Uterus (tissue), 4 donors: Measurements from ENCODE around the gene SLC6A9. TPM values are rescaled to one million over a fixed set of nuclear protein-coding genes. Genes with fewer than 3 reads are reported as not detected.

ENCODE experiments used
- DNase-seq, 2 donors: peaks; one replicate each; pipeline ENCODE4 v3.0.0-alpha.2; 2019 to 2020
- H3K27ac ChIP-seq, 2 donors: fragments of 200-600 bp; sonication (generic); 1 replicate in 1 of 2; 2 replicates in 1 of 2; pipeline ENCODE4 v1.5.1; 2016 to 2018
- H3K27me3 ChIP-seq, 2 donors: fragments of 200-600 bp; sonication (generic); one replicate each; pipeline ENCODE4 v1.5.1; 2018 to 2019; ENCODE audit warnings: control low read depth in 1 of 2
- H3K36me3 ChIP-seq, 2 donors: fragments of 200-600 bp; sonication (generic); one replicate each; pipeline ENCODE4 v1.5.1; 2019; ENCODE audit warnings: control low read depth in 1 of 2
- H3K4me1 ChIP-seq, 2 donors: fragments of 200-600 bp; sonication (generic); one replicate each; pipeline ENCODE4 v1.5.1; 2018 to 2019; ENCODE audit warnings: control low read depth in 1 of 2
- H3K4me3 ChIP-seq, 2 donors: fragments of 200-600 bp; sonication (generic); 1 replicate in 1 of 2; 2 replicates in 1 of 2; pipeline ENCODE4 v1.5.1; 2018 to 2019; ENCODE audit warnings: mild to moderate bottlenecking in 1 of 2
- H3K9me3 ChIP-seq, 2 donors: fragments of 200-600 bp; sonication (generic); one replicate each; pipeline ENCODE4 v1.5.1; 2019; ENCODE audit warnings: control low read depth in 1 of 2
- POLR2A ChIP-seq, 2 donors: fragments of 450-650 bp; IDR thresholded peaks; one replicate each; pipeline ENCODE4 v1.6.1; 2016; ENCODE audit warnings: antibody characterized with exemption in 2 of 2, mild to moderate bottlenecking in 1 of 2, moderate library complexity in 1 of 2
- intact Hi-C: fragments of 100-400 bp; cut with DNase I; formaldehyde crosslinking; loops from one replicate; pipeline ENCODE4 v1.15.1; 2023; ENCODE audit warnings: low total_unique reads
- total RNA-seq, 4 donors: library from RNA; depleted of rRNA in 3 of 4; stranded (reverse); fragments of >200 nt in 3 of 4; gene quantifications; one replicate each; pipeline versions ENCODE4 v1.1.0 to v1.2.4, GENCODE V29; 2014 to 2023
- TF ChIP-seq, protein P1 (sequence below), 4 experiments: fragments of 200-600 bp in 2 of 4; fragments of 450-650 bp in 2 of 4; sonication (generic) in 2 of 4; IDR thresholded peaks; one replicate each; pipeline ENCODE4 v1.5.1; 2016 to 2019; ENCODE audit warnings: antibody characterized with exemption in 4 of 4, mild to moderate bottlenecking in 2 of 4, moderate library complexity in 1 of 4
- donor health status: DM: yes; HTN: yes; CAD: no.

SLC6A9 gene
- total RNA-seq, 4 donors from 2014 or later, result 4.6 to 30.9 (median 17.4) TPM

DNA sequence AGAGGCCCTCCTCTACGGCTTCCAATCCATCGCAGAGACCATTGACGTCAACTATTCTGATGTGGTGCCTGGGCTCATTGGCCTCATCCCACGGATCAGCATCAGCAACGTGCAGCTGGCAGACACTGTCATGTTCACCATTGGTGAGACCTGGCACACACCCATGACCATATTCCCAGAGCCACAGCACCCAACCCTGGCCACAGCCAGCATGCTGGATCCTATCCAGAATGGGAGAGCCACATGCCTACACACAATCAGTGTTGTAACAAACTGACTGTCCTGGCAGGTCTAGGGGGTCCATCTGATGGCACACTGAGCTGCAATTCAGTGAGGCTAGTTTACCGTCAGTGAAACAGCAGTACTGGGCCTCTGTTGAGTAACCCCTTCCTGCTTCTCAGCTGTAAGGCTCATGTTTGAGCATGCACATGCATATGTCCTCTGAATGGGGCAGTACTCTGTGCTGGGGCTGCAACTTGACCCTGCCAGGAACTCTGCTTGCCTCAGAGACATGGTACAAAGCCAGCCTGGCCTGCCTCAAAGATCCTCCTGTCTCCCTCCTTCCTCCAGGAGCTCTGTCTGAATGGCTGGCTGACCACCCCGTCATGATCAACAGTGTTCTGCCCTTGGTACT lies 73.7 kb downstream of the SLC6A9 start:
- H3K36me3 ChIP-seq, result no peaks in the 10 kb centered on the region
- TF ChIP-seq, protein P1, sequence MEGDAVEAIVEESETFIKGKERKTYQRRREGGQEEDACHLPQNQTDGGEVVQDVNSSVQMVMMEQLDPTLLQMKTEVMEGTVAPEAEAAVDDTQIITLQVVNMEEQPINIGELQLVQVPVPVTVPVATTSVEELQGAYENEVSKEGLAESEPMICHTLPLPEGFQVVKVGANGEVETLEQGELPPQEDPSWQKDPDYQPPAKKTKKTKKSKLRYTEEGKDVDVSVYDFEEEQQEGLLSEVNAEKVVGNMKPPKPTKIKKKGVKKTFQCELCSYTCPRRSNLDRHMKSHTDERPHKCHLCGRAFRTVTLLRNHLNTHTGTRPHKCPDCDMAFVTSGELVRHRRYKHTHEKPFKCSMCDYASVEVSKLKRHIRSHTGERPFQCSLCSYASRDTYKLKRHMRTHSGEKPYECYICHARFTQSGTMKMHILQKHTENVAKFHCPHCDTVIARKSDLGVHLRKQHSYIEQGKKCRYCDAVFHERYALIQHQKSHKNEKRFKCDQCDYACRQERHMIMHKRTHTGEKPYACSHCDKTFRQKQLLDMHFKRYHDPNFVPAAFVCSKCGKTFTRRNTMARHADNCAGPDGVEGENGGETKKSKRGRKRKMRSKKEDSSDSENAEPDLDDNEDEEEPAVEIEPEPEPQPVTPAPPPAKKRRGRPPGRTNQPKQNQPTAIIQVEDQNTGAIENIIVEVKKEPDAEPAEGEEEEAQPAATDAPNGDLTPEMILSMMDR (IDR thresholded peaks at IDR 0.05), result no peak
- TF ChIP-seq POLR2A (IDR thresholded peaks at IDR 0.05), result no peak
- intact Hi-C loops, result no loop called here

DNA sequence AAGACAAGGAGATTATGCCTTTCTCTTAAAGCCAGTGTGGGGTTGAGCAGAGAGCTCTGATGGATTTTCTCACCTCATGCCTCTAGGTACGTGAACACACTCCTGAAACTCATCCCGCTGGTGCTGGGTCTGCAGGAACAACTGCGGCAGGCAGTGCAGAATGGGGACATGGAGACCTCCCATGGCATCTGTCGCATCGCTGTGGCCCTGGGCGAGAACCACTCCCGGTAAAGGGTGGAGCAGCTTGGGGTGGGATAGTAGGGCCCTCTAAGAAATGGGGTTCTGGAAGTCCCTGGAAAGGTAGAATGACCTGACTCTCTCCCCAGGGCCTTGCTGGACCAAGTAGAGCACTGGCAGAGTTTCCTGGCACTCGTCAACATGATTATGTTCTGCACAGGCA lies 75.0 kb downstream of the SLC6A9 start:
- no peak overlapping the region for H3K27ac ChIP-seq
- no peaks in the 10 kb centered on the region for H3K27me3 ChIP-seq
- H3K4me3 ChIP-seq, result no peak overlapping the region
- intact Hi-C loops, result no loop called here
- H3K4me1 ChIP-seq, result no peaks in the 10 kb centered on the region
- DNase-seq, result no peak
- no peaks in the 10 kb centered on the region for H3K36me3 ChIP-seq
- no peaks in the 10 kb centered on the region for H3K9me3 ChIP-seq
- TF ChIP-seq POLR2A (IDR thresholded peaks at IDR 0.05), result no peak
- TF ChIP-seq, protein P1 (IDR thresholded peaks at IDR 0.05), result no peak

More for the DNA sequence above, 73.7 kb downstream of the SLC6A9 start:
- no peak overlapping the region for H3K4me3 ChIP-seq
- no peaks in the 10 kb centered on the region for H3K9me3 ChIP-seq
- no peak overlapping the region for H3K27ac ChIP-seq
- no peak for DNase-seq
- no peaks in the 10 kb centered on the region for H3K27me3 ChIP-seq
- H3K4me1 ChIP-seq, result no peaks in the 10 kb centered on the region

DNA sequence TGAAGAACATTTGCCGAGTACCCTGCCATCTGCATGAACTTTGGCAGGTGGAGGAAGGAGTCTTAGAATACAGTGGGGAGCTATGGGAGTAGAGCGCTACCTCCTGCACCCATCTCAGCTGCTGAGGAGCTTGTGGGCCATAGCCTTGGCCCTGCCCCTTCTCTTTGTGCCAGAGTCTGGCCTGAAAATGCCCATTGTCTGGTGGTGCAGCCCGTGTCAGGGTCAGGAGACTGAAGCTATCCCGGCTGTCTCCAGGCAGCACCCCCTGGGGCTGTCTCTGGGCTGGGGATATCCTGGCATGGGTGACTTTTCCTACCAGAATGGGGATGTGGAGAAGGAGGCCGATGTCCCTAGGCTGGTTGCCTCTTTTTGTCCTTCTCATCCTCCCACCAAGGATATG lies 77.2 kb downstream of the SLC6A9 start:
- TF ChIP-seq POLR2A (IDR thresholded peaks at IDR 0.05), result no peak
- TF ChIP-seq, protein P1 (IDR thresholded peaks at IDR 0.05), result no peak
- no peak for DNase-seq
- Histone ChIP-seq H3K27me3 (no peaks in the 10 kb centered on the region), H3K36me3 (no peaks in the 10 kb centered on the region), H3K4me1 (no peaks in the 10 kb centered on the region), H3K27ac (no peak overlapping the region), H3K4me3 (no peak overlapping the region), H3K9me3 (no peaks in the 10 kb centered on the region)
- intact Hi-C loops, result no loop called here

DNA sequence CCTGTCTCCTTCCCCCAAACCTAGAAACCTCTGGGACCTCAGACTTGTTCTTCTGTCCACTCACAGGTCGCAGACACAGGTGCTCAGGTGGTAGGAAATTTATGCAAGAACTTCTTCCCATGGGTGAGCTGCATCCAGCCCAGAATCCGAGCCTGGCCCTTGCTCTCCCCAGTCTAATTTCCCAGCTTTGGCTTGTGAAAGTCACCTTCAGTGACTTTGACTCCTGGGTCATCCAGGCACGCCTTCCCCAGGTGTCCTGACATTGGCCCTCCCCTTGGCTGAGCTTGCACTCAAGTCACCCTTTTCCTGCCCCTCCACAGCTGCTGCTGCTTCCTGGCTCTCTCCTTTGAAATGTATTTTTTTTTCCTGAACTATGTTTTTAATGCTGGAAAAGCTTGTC lies 77.9 kb downstream of the SLC6A9 start:
- H3K4me3 ChIP-seq, result no peak overlapping the region
- TF ChIP-seq, protein P1 (IDR thresholded peaks at IDR 0.05), result no peak
- no peak for TF ChIP-seq POLR2A (IDR thresholded peaks at IDR 0.05)
- H3K9me3 ChIP-seq, result no peaks in the 10 kb centered on the region
- H3K27ac ChIP-seq, result no peak overlapping the region
- no peaks in the 10 kb centered on the region for H3K36me3 ChIP-seq
- no peak for DNase-seq
- intact Hi-C loops, result no loop called here
- H3K27me3 ChIP-seq, result no peaks in the 10 kb centered on the region
- peaks cover 0 to 5% of the 10 kb centered on the region in 2 donors for H3K4me1 ChIP-seq

DNA sequence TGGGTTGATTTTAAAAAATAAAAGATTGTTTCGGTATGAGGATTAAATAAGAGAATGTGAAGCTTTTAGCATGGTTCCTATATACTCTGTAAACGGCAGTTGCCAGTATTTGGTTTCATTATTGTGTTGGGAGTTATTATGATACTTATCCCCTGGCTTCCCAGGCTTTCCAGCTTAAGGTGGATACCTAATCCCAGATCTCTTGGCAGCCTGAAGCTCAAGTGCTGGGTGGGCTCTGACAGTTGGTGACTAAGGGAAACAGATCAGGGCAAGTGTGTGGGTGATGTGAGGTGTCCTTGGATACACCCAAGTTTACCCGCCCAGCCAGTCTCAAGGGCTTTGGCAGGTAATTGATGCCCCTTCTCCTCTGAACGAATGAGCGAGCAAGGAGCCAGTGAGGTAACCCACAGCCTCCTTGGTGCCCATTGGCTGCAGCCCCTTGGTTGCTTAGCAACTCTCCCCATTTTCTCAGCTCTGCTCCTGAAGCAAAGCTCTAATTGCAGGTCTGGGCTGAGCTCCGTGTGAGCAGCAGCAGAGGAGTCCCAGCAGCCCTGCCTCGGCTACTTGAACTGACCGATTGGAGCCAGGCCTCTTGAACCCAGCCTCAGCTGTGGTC lies 78.4 kb downstream of the SLC6A9 start:
- Histone ChIP-seq H3K27ac (no peak overlapping the region), H3K9me3 (no peaks in the 10 kb centered on the region), H3K36me3 (no peaks in the 10 kb centered on the region), H3K27me3 (no peaks in the 10 kb centered on the region), H3K4me3 (no peak overlapping the region), H3K4me1 (peaks cover 0 to 10% of the 10 kb centered on the region in 2 donors)
- intact Hi-C loops, result no loop called here
- TF ChIP-seq POLR2A (IDR thresholded peaks at IDR 0.05), result no peak
- TF ChIP-seq, protein P1 (IDR thresholded peaks at IDR 0.05), result no peak
- no peak for DNase-seq
